Measurements from ENCODE around the gene IQGAP2. TPM values are rescaled to one million over a fixed set of nuclear protein-coding genes. Genes with fewer than 3 reads are reported as not detected.

IQGAP2 gene
- total and polyA plus RNA-seq, 2 of the 8 experiments (the other 6 are each of a cell fraction or from before 2014, with no cell fraction given) = 19.7 to 66.0 TPM

- TF ChIP-seq SUZ12 (IDR thresholded peaks at IDR 0.05; ENCODE audit: low read length) (no peak), EP300 (IDR thresholded peaks at IDR 0.05; ENCODE audit: borderline replicate concordance in 1 of 2, low read depth in 2 of 2, low read length in 2 of 2) (no peak), GTF2F1 (IDR thresholded peaks at IDR 0.05; ENCODE audit: borderline replicate concordance, low read depth, low read length) (no peak), RNF2 (IDR thresholded peaks at IDR 0.05; ENCODE audit: borderline replicate concordance, low read depth, low read length, missing control alignments, poor library complexity, severe bottlenecking) (no peak), SP1 (IDR thresholded peaks at IDR 0.05; ENCODE audit: low read depth, low read length) (no peak), CTCF (IDR thresholded peaks at IDR 0.05; ENCODE audit: control extremely low read depth in 1 of 3, insufficient read depth in 1 of 3, low read depth in 1 of 3, low read length in 3 of 3) (no peak)
- TF ChIP-seq, protein P1, sequence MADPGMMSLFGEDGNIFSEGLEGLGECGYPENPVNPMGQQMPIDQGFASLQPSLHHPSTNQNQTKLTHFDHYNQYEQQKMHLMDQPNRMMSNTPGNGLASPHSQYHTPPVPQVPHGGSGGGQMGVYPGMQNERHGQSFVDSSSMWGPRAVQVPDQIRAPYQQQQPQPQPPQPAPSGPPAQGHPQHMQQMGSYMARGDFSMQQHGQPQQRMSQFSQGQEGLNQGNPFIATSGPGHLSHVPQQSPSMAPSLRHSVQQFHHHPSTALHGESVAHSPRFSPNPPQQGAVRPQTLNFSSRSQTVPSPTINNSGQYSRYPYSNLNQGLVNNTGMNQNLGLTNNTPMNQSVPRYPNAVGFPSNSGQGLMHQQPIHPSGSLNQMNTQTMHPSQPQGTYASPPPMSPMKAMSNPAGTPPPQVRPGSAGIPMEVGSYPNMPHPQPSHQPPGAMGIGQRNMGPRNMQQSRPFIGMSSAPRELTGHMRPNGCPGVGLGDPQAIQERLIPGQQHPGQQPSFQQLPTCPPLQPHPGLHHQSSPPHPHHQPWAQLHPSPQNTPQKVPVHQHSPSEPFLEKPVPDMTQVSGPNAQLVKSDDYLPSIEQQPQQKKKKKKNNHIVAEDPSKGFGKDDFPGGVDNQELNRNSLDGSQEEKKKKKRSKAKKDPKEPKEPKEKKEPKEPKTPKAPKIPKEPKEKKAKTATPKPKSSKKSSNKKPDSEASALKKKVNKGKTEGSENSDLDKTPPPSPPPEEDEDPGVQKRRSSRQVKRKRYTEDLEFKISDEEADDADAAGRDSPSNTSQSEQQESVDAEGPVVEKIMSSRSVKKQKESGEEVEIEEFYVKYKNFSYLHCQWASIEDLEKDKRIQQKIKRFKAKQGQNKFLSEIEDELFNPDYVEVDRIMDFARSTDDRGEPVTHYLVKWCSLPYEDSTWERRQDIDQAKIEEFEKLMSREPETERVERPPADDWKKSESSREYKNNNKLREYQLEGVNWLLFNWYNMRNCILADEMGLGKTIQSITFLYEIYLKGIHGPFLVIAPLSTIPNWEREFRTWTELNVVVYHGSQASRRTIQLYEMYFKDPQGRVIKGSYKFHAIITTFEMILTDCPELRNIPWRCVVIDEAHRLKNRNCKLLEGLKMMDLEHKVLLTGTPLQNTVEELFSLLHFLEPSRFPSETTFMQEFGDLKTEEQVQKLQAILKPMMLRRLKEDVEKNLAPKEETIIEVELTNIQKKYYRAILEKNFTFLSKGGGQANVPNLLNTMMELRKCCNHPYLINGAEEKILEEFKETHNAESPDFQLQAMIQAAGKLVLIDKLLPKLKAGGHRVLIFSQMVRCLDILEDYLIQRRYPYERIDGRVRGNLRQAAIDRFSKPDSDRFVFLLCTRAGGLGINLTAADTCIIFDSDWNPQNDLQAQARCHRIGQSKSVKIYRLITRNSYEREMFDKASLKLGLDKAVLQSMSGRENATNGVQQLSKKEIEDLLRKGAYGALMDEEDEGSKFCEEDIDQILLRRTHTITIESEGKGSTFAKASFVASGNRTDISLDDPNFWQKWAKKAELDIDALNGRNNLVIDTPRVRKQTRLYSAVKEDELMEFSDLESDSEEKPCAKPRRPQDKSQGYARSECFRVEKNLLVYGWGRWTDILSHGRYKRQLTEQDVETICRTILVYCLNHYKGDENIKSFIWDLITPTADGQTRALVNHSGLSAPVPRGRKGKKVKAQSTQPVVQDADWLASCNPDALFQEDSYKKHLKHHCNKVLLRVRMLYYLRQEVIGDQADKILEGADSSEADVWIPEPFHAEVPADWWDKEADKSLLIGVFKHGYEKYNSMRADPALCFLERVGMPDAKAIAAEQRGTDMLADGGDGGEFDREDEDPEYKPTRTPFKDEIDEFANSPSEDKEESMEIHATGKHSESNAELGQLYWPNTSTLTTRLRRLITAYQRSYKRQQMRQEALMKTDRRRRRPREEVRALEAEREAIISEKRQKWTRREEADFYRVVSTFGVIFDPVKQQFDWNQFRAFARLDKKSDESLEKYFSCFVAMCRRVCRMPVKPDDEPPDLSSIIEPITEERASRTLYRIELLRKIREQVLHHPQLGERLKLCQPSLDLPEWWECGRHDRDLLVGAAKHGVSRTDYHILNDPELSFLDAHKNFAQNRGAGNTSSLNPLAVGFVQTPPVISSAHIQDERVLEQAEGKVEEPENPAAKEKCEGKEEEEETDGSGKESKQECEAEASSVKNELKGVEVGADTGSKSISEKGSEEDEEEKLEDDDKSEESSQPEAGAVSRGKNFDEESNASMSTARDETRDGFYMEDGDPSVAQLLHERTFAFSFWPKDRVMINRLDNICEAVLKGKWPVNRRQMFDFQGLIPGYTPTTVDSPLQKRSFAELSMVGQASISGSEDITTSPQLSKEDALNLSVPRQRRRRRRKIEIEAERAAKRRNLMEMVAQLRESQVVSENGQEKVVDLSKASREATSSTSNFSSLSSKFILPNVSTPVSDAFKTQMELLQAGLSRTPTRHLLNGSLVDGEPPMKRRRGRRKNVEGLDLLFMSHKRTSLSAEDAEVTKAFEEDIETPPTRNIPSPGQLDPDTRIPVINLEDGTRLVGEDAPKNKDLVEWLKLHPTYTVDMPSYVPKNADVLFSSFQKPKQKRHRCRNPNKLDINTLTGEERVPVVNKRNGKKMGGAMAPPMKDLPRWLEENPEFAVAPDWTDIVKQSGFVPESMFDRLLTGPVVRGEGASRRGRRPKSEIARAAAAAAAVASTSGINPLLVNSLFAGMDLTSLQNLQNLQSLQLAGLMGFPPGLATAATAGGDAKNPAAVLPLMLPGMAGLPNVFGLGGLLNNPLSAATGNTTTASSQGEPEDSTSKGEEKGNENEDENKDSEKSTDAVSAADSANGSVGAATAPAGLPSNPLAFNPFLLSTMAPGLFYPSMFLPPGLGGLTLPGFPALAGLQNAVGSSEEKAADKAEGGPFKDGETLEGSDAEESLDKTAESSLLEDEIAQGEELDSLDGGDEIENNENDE (IDR thresholded peaks at IDR 0.05; ENCODE audit: insufficient replicate concordance, low read length) = no peak
Observed at GRCh38 chr5:76723906-76724305, 320.8 kb downstream of the IQGAP2 start (continued).

Data from H1 (cell line).